Epithelial cell of proximal tubule (primary cell): Measurements from ENCODE around the gene DOK7. TPM values are rescaled to one million over a fixed set of nuclear protein-coding genes. Genes with fewer than 3 reads are reported as not detected.

ENCODE experiments used
- DNase-seq: peaks from one replicate; pipeline ENCODE4 v3.0.0-alpha.2; 2011; ENCODE audit warnings: low read depth
- H3K4me3 ChIP-seq: 2 replicates; pipeline ENCODE4 v1.5.1; 2011; ENCODE audit warnings: low read depth, mild to moderate bottlenecking, low read length
- total RNA-seq: library from RNA; depleted of rRNA; stranded (reverse); fragments of >200 nt; gene quantifications from 2 replicates; pipeline ENCODE4 v1.2.3, GENCODE V29; 2015
- TF ChIP-seq, protein P1 (sequence below): conservative IDR thresholded peaks from 2 replicates; pipeline ENCODE4 v1.5.1; 2012; ENCODE audit warnings: low read depth, mild to moderate bottlenecking, low read length

DOK7 gene
- total RNA-seq, 1 donor from 2014 or later, result 0.81 TPM

DNA sequence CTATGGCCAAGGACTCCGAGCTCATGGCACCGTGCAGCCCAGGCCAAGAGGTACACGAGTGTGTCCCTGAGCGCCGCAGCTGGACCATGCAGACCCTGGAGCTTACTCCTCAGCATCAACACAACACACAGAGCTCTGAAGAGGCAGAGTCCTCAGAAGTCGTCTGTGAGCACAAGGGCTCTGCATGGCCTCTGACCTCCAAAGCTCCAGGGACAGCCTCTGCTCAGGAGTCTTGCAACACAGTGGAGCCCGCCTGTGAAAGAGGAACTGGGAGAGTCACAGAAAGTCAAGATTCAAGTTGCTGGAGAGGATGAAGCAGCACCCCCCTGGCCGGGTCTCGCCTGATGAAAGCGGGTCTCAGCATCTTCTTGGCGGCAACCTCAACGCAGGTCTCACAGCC, 66.3 kb downstream of the DOK7 start:
- TF ChIP-seq, protein P1, sequence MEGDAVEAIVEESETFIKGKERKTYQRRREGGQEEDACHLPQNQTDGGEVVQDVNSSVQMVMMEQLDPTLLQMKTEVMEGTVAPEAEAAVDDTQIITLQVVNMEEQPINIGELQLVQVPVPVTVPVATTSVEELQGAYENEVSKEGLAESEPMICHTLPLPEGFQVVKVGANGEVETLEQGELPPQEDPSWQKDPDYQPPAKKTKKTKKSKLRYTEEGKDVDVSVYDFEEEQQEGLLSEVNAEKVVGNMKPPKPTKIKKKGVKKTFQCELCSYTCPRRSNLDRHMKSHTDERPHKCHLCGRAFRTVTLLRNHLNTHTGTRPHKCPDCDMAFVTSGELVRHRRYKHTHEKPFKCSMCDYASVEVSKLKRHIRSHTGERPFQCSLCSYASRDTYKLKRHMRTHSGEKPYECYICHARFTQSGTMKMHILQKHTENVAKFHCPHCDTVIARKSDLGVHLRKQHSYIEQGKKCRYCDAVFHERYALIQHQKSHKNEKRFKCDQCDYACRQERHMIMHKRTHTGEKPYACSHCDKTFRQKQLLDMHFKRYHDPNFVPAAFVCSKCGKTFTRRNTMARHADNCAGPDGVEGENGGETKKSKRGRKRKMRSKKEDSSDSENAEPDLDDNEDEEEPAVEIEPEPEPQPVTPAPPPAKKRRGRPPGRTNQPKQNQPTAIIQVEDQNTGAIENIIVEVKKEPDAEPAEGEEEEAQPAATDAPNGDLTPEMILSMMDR, result no peak
- no peak overlapping the region for H3K4me3 ChIP-seq
- no peak for DNase-seq

DNA sequence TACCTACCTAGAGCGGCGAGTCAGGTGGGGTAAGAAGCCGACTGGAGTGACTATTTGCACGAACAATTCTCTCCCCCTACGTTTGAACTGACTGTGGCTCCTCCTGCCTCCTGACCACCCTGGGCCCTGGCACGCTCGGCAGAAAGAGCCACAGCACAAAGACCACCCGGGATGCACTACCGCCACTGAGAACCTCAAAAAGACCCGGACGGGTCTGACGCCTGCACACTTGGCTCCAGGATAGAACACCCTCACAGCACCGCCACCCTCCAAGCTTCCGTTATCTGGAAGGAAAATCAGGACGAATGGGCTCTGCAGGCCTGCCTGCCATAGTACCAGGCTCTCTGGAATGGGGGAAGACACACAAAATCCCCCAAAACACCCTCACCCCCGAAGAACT, 66.9 kb downstream of the DOK7 start:
- TF ChIP-seq, protein P1, result no peak
- H3K4me3 ChIP-seq, result no peak overlapping the region

DNA sequence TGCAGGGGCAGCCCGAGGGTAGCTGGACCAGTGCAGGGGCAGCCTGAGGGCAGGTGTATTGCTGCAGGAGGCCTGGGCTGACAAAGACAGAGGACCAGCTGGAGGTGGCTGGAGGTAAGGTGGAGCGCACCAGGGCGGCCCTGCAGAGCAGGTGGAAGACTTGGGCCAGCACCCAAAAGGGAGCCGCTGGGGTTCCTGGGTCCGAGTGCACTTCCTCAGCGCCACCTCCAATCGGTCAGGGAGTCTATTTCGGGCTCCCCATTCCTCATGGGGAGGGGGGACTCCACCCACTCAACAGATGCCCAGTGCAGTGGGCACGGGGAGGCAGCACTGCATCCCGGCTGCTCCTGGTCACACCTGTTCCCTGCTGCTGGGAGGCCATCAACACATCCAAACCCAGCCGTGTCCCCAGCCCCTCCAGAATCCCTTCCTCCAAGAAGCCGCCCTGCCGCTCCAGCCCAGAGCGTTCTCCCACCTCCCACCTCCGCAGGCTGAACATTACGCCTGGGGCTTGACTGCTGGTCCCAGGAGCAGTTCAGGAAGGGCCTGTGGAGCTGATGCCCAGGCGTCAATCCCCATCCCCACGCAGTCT, 67.7 kb downstream of the DOK7 start:
- TF ChIP-seq, protein P1, result no peak
- no peak for DNase-seq

More for the DNA sequence above, 66.9 kb downstream of the DOK7 start:
- DNase-seq, result no peak

DNA sequence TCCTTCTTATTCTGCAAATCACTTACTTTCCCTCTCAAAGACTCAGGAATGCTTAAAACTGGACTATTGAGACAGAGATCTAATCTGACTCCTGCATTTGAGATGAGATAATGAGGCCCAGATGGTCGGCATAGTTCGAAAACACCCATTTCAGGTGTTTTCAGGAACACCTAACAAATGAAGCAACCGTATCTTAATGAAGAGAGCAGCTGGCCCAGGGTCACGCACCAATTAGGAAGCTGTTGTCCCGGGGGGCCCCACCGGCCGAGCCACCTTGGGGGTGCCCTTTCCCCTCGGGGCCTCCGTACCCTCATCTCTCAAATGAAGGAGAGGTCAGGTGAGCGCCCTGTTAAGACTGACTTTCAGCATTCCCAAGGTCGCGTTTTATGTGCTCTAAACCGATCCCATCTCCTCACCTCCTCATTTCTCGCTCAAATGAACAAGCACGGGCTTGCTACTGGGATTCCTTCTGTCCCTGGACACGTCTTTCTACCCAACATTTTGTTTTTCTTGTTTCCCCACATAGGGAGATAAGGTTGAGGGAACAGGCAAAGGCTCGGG, 68.3 kb downstream of the DOK7 start:
- peak overlapping the region; percentile 94 for H3K4me3 ChIP-seq
- TF ChIP-seq, protein P1, result no peak
- no peak for DNase-seq

More for the DNA sequence above, 67.7 kb downstream of the DOK7 start:
- peak overlapping the region; percentile 94 for H3K4me3 ChIP-seq

DNA sequence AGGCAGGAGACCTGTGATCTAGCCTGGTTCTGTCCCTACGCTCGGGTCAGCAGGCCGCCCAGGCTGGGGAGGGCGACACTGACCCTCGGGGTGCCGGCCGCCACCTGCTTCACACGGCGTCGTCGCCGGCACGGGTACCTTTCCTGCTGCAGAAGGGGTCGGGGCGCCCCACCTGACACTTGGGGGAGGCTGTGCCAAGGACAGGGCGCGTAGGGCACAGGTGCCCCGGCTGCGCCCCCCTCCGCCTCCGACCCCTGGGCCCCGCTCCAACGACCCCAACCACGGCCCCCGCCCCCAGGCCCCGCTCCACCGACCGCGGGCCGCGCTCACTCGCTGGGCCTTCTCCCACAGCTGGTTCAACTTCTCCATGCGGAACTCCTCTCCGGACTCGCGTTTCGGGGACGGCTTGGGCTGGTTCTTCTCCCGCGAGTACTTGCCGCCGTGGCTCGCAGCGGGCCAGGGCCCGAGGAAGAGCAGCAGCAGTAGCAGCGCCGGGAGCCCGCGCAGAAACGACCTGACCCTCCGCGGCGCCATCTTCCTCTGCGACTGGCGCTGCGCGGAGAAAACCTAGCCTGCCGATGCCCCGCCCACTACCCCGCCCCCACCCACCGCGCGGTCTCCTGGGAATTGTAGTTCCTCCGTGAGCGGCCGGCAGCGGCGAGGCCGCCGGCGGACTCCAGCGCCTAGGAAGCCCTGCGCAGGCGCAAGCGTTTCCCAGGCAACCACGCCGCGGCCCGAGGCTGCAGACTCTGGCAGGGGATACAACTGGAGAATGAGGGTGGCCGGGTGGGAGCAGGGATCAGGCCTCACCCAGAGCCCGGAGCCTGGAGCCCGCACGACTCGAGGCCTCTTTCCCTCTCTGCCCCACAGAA, 69.0 kb downstream of the DOK7 start, which contains the start of gene LRPAP1:
LRPAP1 (minus strand) TSS at position 544 of the 872 bp plus-strand sequence; CDS start at position 534, 10 bp downstream.
- DNase-seq, result no peak
- H3K4me3 ChIP-seq, result peak within 1 kb of the TSS; percentile 94
- TF ChIP-seq, protein P1, result no peak

DNA sequence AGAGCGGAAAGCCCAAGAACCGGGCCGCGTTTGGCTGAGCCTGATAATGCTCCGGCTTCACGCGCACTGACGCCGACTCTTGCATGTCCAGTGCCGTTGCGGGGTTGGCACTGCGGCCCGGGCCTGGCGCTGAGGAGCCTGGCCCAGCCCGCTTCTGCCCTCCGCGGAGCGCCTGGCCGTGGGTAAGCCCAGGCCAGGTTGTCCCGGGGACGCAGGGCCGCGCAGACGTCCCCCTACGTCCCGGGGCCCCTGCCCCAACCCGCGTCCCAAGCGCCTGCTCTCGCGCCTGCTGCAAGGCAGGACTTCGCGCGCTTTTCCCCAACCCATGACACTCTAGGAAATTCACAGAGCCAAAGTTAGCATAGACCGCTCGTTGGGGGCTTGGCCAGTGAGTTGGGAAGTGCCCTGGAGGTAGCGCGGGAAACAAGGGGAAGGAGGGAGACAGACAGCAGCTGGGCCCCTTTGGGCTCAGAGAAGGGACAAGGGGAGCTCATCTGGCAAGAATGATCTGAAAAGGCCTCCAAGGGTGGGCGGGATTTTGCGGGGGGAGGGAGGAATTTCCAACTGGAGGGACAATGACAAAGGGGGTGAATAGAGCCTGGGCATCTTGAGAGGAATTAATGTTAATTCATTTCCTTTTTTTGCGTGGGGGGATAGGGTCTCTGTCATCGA, 69.8 kb downstream of the DOK7 start:
- H3K4me3 ChIP-seq, result peak overlapping the region; percentile 94
- TF ChIP-seq, protein P1, result no peak
- no peak for DNase-seq
